K562 (cell line): ENCODE measurements around the gene SLC25A15. TPM values are rescaled to one million over a fixed set of nuclear protein-coding genes. Genes with fewer than 3 reads are reported as not detected.

ENCODE experiments used
- ATAC-seq: fragments of 200-7000 bp; cut with Tn5 transposase; 3 replicates; pipeline ENCODE4 v1.9.1; 2020; ENCODE audit warnings: moderate library complexity
- BruUV-seq: library from RNA; stranded (reverse); fragments of 400-500 nt; replicated peaks from 2 replicates; lab custom pipeline; 2021; lab: Mats Ljungman, UMichigan
- CTCF ChIA-PET: fragments of 300-600 bp; formaldehyde crosslinking; extraction: SDS; loops from one replicate; lab custom pipeline; 2021; ENCODE audit warnings: low intra/inter-chr PET ratio; lab: Yijun Ruan, JAX
- POLR2A ChIA-PET: fragments of 300-600, 350-650 bp; sonication (Branson Sonifier 250); formaldehyde crosslinking; extraction: SDS; loops from one replicate; lab custom pipeline; 2021; ENCODE audit warnings: antibody characterized with exemption, inconsistent platforms; lab: Yijun Ruan, JAX
- DNase-seq, 4 experiments: peaks; one replicate each; pipeline versions ENCODE4 v3.0.0 to v3.0.0-alpha.2; 2011 to 2018; ENCODE audit warnings: low spot score in 3 of 4, mixed read lengths in 3 of 4; ENCODE audit errors: extremely low read depth in 1 of 4
- FAIRE-seq: peaks from 2 replicates; lab custom pipeline; 2011; peaks lifted over from hg19 to GRCh38; lab: Jason Lieb, UNC
- H2AFZ ChIP-seq: 2 replicates; pipeline ENCODE4 v1.6.0; 2011; ENCODE audit warnings: low read depth, low read length, control low read depth, inconsistent platforms
- H3K27ac ChIP-seq: fragments of 200-600 bp; 3 replicates; pipeline ENCODE4 v1.8.0; 2011; ENCODE audit warnings: low read depth, mild to moderate bottlenecking, control low read depth, inconsistent platforms, low read length, moderate library complexity, mixed read lengths; ENCODE audit errors: extremely low read depth
- H3K27me3 ChIP-seq, 2 experiments: fragments of 300-600 bp in 1 of 2; 2 replicates in 1 of 2; 3 replicates in 1 of 2; pipeline versions ENCODE4 v1.6.0 to v1.8.0; 2011; ENCODE audit warnings: inconsistent platforms in 2 of 2, low read length in 2 of 2, mild to moderate bottlenecking in 1 of 2, mixed read lengths in 1 of 2, moderate library complexity in 1 of 2; ENCODE audit not compliant: control insufficient read depth in 2 of 2, insufficient read depth in 2 of 2
- H3K36me3 ChIP-seq: fragments of 300-600 bp; 3 replicates; pipeline ENCODE4 v1.8.0; 2011; ENCODE audit warnings: mild to moderate bottlenecking, low read length, inconsistent platforms; ENCODE audit not compliant: control insufficient read depth, insufficient read depth
- H3K4me1 ChIP-seq, 2 experiments: fragments of 200-600 bp in 1 of 2; replicated peaks in 1 of 2; 2 replicates in 1 of 2; 3 replicates in 1 of 2; pipeline versions ENCODE4 v1.5.1 to v1.8.0; 2011; ENCODE audit warnings: inconsistent platforms in 2 of 2, low read length in 2 of 2, mild to moderate bottlenecking in 1 of 2, mixed read lengths in 1 of 2, moderate library complexity in 1 of 2; ENCODE audit not compliant: control insufficient read depth in 2 of 2, insufficient read depth in 2 of 2
- H3K4me2 ChIP-seq: 2 replicates; pipeline ENCODE4 v1.6.1; 2011; ENCODE audit warnings: low read length, control low read depth, inconsistent platforms, mixed read lengths; ENCODE audit not compliant: insufficient read depth
- H3K4me3 ChIP-seq: fragments of 200-600 bp; sonication (generic), shearing (Covaris generic); 2 replicates; pipeline ENCODE4 v1.5.1; 2016; ENCODE audit warnings: control low read depth, inconsistent platforms
- H3K79me2 ChIP-seq: fragments of 200-600 bp; 3 replicates; pipeline ENCODE4 v1.8.0; 2011; ENCODE audit warnings: low read length, inconsistent platforms; ENCODE audit not compliant: control insufficient read depth, insufficient read depth
- H3K9ac ChIP-seq, 2 experiments: 2 replicates each; pipeline versions ENCODE4 v1.6.0 to v1.6.1; 2011; ENCODE audit warnings: low read depth in 2 of 2, low read length in 2 of 2, control low read depth in 1 of 2, inconsistent platforms in 1 of 2, mild to moderate bottlenecking in 1 of 2, mixed read lengths in 1 of 2; ENCODE audit not compliant: insufficient read depth in 1 of 2
- H3K9me1 ChIP-seq: one replicate; pipeline ENCODE4 v1.6.0; 2011; ENCODE audit warnings: inconsistent platforms, mild to moderate bottlenecking, low read length, moderate library complexity; ENCODE audit not compliant: control insufficient read depth, insufficient read depth
- H3K9me3 ChIP-seq: replicated peaks from 2 replicates; pipeline ENCODE4 v1.5.1; 2011; ENCODE audit warnings: low read depth, low read length, inconsistent platforms; ENCODE audit not compliant: control insufficient read depth, insufficient read depth
- H4K20me1 ChIP-seq: replicated peaks from 2 replicates; pipeline ENCODE4 v1.6.1; 2011; ENCODE audit warnings: low read length, inconsistent platforms, mixed read lengths; ENCODE audit not compliant: control insufficient read depth, insufficient read depth
- CBX8 ChIP-seq: fragments of 200-600 bp; sonication (generic); IDR thresholded peaks from 2 replicates; pipeline ENCODE4 v1.6.1; 2012; ENCODE audit warnings: borderline replicate concordance, mixed run types, low read depth, mild to moderate bottlenecking, moderate library complexity, mixed read lengths, low read length, control low read depth, inconsistent platforms; ENCODE audit not compliant: poor library complexity, severe bottlenecking; ENCODE audit errors: extremely low read depth
- EZH2 ChIP-seq: IDR thresholded peaks from 2 replicates; pipeline ENCODE4 v1.6.1; 2012; ENCODE audit warnings: low read depth, mild to moderate bottlenecking, inconsistent platforms, low read length, borderline replicate concordance
- LARP7 ChIP-seq: fragments of 450-650 bp; IDR thresholded peaks from 2 replicates; pipeline ENCODE4 v1.6.1; 2016
- MIER1 ChIP-seq: fragments of 450-650 bp; IDR thresholded peaks from 2 replicates; pipeline ENCODE4 v1.6.1; 2016; ENCODE audit warnings: antibody characterized with exemption, mild to moderate bottlenecking, low read depth
- RBM34 ChIP-seq: fragments of 200-400 bp; formaldehyde crosslinking; IDR thresholded peaks from 2 replicates; pipeline ENCODE4 v1.6.1; 2018; ENCODE audit warnings: low read length, borderline replicate concordance; ENCODE audit not compliant: insufficient read depth
- SMARCC2 ChIP-seq: fragments of 450-650 bp; IDR thresholded peaks from 2 replicates; pipeline ENCODE4 v1.6.1; 2017; ENCODE audit warnings: antibody characterized with exemption, moderate library complexity, mild to moderate bottlenecking, low read depth
- TRIM24 ChIP-seq, 2 experiments: fragments of 450-650 bp; IDR thresholded peaks; 2 replicates each; pipeline ENCODE4 v1.6.1; 2016
- ZBED1 ChIP-seq: IDR thresholded peaks from 2 replicates; pipeline ENCODE4 v1.6.1; 2014
- ZNF311 ChIP-seq: fragments of 250-450 bp; sonication (Bioruptor Pico); IDR thresholded peaks from 2 replicates; pipeline ENCODE4 v1.4.0; 2020; ENCODE audit warnings: mild to moderate bottlenecking, moderate library complexity
- ZNF830 ChIP-seq: fragments of 250-450 bp; sonication (Bioruptor Pico); IDR thresholded peaks from 2 replicates; pipeline ENCODE4 v1.5.0; 2021; ENCODE audit warnings: mild to moderate bottlenecking
- WGBS: fragments of 100-300 bp; shearing (Covaris generic); methylation state at CpG from one replicate; pipeline ENCODE4 v1.1.6; 2016; ENCODE audit warnings: low coverage, mixed read lengths; ENCODE audit not compliant: insufficient coverage; ENCODE audit errors: missing lambda C conversion rate; 5-methylcytosine and 5-hydroxymethylcytosine counted together
- in situ Hi-C: fragments of 300-500 bp; cut with MboI; formaldehyde crosslinking; loops from 4 replicates; pipeline ENCODE4 v1.15.0; 2018; ENCODE audit warnings: inconsistent platforms, mixed read lengths
- intact Hi-C: fragments of 100-400 bp; cut with micrococcal nuclease; formaldehyde crosslinking; loops from 2 replicates; pipeline ENCODE4 v1.14.2; 2022
- polyA plus RNA-seq, 8 experiments: library from polyadenylated mRNA; depleted of rRNA in 4 of 8; stranded (reverse) in 5 of 8; unstranded in 3 of 8; fragments of >200 nt; fragmentation: Nextera tagmentation in 2 of 8; fragmentation: Illumina TruSeq in 1 of 8; extraction: Ambion mirVana in 2 of 8; extraction: Trizol in 1 of 8; gene quantifications; 2 replicates each; pipeline versions ENCODE4 v1.2.1 to v1.2.3, GENCODE V29; 2011 to 2014; ENCODE audit warnings: inconsistent platforms in 1 of 8, missing spikeins in 1 of 8
- total RNA-seq, 7 experiments: library from RNA; depleted of rRNA in 6 of 7; stranded (reverse); fragments of >200 nt in 6 of 7; fragmentation: Illumina TruSeq in 2 of 7; extraction: Trizol in 2 of 7; gene quantifications; 2 replicates each; pipeline versions ENCODE4 v1.2.1 to v1.2.3, GENCODE V29; 2011 to 2021; ENCODE audit warnings: low replicate concordance in 1 of 7
- TF ChIP-seq, protein P1 (sequence below): fragments of 250-450 bp; sonication (Bioruptor Pico); IDR thresholded peaks from 2 replicates; pipeline ENCODE4 v1.9.0; 2021; ENCODE audit warnings: mild to moderate bottlenecking, inconsistent platforms
- TF ChIP-seq, protein P2 (sequence below): fragments of 450-650 bp; IDR thresholded peaks from 2 replicates; pipeline ENCODE4 v1.6.1; 2017; ENCODE audit warnings: mild to moderate bottlenecking, moderate library complexity
- TF ChIP-seq, protein P3 (sequence below): sonication (generic); formaldehyde crosslinking; IDR thresholded peaks from 2 replicates; pipeline ENCODE4 v1.8.1; 2022; ENCODE audit warnings: missing genetic modification reagents
- TF ChIP-seq, protein P4 (sequence below): fragments of 450-650 bp; IDR thresholded peaks from one replicate; pipeline ENCODE4 v1.6.1; 2018; ENCODE audit warnings: mild to moderate bottlenecking, moderate library complexity; ENCODE audit not compliant: partially characterized antibody

Gene SLC25A15
- total and polyA plus RNA-seq, 9 of the 15 experiments (the other 6 are each of a cell fraction or from before 2014, with no cell fraction given): 3.5 to 30.5 (median 20.3) TPM

DNA sequence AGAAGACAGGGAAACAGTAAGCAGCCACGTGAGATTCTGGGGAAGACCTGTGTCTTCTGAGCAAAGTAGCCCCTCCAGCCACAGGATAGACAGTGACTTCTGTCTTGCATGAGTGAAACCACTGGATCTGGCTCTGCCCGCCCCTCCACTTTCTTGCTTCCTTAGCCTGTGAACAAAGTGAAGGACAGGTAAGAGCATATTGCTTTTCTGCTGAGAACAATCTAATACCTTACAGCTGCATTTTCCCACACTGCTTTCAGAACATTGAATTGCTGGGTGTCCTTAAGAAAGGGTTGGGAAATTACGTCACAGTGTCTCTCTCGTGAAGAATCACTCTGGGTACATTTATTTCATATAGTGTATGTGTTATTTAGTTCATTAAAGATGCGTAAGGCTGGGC, 11.1 kb downstream of the SLC25A15 start (continued):
- TF ChIP-seq, protein P1, sequence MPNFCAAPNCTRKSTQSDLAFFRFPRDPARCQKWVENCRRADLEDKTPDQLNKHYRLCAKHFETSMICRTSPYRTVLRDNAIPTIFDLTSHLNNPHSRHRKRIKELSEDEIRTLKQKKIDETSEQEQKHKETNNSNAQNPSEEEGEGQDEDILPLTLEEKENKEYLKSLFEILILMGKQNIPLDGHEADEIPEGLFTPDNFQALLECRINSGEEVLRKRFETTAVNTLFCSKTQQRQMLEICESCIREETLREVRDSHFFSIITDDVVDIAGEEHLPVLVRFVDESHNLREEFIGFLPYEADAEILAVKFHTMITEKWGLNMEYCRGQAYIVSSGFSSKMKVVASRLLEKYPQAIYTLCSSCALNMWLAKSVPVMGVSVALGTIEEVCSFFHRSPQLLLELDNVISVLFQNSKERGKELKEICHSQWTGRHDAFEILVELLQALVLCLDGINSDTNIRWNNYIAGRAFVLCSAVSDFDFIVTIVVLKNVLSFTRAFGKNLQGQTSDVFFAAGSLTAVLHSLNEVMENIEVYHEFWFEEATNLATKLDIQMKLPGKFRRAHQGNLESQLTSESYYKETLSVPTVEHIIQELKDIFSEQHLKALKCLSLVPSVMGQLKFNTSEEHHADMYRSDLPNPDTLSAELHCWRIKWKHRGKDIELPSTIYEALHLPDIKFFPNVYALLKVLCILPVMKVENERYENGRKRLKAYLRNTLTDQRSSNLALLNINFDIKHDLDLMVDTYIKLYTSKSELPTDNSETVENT (CRISPR knock-in tag): no peak
- TF ChIP-seq, protein P2, sequence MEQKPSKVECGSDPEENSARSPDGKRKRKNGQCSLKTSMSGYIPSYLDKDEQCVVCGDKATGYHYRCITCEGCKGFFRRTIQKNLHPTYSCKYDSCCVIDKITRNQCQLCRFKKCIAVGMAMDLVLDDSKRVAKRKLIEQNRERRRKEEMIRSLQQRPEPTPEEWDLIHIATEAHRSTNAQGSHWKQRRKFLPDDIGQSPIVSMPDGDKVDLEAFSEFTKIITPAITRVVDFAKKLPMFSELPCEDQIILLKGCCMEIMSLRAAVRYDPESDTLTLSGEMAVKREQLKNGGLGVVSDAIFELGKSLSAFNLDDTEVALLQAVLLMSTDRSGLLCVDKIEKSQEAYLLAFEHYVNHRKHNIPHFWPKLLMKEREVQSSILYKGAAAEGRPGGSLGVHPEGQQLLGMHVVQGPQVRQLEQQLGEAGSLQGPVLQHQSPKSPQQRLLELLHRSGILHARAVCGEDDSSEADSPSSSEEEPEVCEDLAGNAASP: no peak
- no peak for TF ChIP-seq TRIM24 (IDR thresholded peaks at IDR 0.05)

DNA sequence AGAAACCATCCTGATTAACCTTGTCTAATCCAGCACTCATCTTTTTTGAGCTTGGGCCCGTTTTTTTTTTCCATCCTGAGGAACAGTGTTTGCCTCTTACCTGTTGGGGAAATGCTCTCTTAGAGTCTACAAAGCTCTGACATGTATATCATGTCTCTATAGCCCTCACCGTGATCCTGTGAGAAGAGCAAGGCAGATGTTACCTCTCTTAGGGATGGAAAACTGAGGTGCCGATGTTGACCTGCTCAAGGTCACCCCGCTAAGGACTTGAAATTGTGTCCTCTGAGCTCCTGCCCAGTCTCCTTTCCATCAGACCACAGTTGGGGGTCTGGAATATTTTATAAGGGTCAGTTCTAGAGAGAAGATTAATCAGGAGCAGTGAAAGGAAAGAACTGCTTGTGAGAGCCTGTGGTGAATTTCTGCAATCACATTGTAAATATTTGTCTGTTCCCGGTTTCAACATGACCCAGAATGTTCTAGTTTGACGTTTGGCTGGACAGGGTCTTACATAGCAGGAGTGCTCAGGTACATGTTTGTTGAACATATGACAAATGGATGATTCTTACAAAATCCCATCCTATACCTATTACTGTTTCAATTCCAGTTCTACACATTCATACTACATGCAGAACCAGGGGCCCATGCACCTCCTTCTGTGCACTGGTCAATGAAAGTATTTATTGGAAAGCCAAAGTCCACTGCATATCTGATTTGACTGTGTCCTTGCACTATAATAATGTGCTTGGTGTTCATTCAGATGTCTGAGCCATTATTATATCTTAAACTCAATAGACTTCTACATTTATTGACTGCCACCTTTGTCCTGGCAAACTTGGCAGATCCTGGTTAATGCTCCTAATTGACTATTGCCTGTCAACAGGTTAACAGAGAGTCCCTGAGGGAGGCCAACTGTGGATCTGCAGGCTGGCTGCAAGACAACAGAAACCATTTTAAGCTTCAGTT, 12.1 kb downstream of the SLC25A15 start:
- CTCF ChIA-PET: no interaction called here
- H4K20me1 ChIP-seq: no peaks in the 10 kb centered on the region
- ATAC-seq (no peak), FAIRE-seq (no peak), DNase-seq (no peak)
- no peak overlapping the region for H3K27ac ChIP-seq
- WGBS: 71% methylated on average over 6 of the region's 6 CpGs
- BruUV-seq: no TSS peak
- no peak overlapping the region for H2AFZ ChIP-seq
- in situ Hi-C loops: no loop called here
- H3K9me1 ChIP-seq: no peaks in the 10 kb centered on the region
- H3K9ac ChIP-seq: no peak overlapping the region
- no peak overlapping the region for H3K4me2 ChIP-seq
- peaks cover 46% of the 10 kb centered on the region; the same call in 2 of the 3 replicates for H3K36me3 ChIP-seq
- no peaks in the 10 kb centered on the region for H3K27me3 ChIP-seq
- POLR2A ChIA-PET: no interaction called here
- H3K79me2 ChIP-seq: no peaks in the 10 kb centered on the region
- H3K4me3 ChIP-seq: no peak overlapping the region
- no peaks in the 10 kb centered on the region for H3K4me1 ChIP-seq
- no peaks in the 10 kb centered on the region for H3K9me3 ChIP-seq
- intact Hi-C loops: no loop called here
- TF ChIP-seq ZNF311 (CRISPR knock-in tag): no peak
- no peak for TF ChIP-seq SMARCC2
- TF ChIP-seq RBM34: no peak
- no peak for TF ChIP-seq LARP7
- TF ChIP-seq ZBED1: no peak
- TF ChIP-seq, protein P3, sequence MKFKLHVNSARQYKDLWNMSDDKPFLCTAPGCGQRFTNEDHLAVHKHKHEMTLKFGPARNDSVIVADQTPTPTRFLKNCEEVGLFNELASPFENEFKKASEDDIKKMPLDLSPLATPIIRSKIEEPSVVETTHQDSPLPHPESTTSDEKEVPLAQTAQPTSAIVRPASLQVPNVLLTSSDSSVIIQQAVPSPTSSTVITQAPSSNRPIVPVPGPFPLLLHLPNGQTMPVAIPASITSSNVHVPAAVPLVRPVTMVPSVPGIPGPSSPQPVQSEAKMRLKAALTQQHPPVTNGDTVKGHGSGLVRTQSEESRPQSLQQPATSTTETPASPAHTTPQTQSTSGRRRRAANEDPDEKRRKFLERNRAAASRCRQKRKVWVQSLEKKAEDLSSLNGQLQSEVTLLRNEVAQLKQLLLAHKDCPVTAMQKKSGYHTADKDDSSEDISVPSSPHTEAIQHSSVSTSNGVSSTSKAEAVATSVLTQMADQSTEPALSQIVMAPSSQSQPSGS (CRISPR knock-in tag): no peak
- TF ChIP-seq ZNF830: no peak
- TF ChIP-seq MIER1: no peak
- no peak for TF ChIP-seq CBX8
- TF ChIP-seq, protein P4, sequence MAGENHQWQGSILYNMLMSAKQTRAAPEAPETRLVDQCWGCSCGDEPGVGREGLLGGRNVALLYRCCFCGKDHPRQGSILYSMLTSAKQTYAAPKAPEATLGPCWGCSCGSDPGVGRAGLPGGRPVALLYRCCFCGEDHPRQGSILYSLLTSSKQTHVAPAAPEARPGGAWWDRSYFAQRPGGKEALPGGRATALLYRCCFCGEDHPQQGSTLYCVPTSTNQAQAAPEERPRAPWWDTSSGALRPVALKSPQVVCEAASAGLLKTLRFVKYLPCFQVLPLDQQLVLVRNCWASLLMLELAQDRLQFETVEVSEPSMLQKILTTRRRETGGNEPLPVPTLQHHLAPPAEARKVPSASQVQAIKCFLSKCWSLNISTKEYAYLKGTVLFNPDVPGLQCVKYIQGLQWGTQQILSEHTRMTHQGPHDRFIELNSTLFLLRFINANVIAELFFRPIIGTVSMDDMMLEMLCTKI: no peak
- no peak for TF ChIP-seq EZH2
